SU-DHL-6 (cell line): Measurements from ENCODE around the gene NKTR.

Experiments
- EZH2phosphoT487 ChIP-seq: fragments of 200-600 bp; sonication (generic), shearing (Covaris generic); conservative IDR thresholded peaks from 2 replicates; pipeline ENCODE4 v1.6.1; 2018; ENCODE audit warnings: mild to moderate bottlenecking, antibody characterized with exemption, low read length, moderate library complexity, mixed read lengths
- TF ChIP-seq, protein P1 (sequence below): fragments of 200-600 bp; sonication (generic); IDR thresholded peaks from one replicate; pipeline ENCODE4 v1.5.1; 2017; ENCODE audit warnings: antibody characterized with exemption, mild to moderate bottlenecking, low read length, moderate library complexity; ENCODE audit not compliant: insufficient read depth, poor library complexity, severe bottlenecking

DNA sequence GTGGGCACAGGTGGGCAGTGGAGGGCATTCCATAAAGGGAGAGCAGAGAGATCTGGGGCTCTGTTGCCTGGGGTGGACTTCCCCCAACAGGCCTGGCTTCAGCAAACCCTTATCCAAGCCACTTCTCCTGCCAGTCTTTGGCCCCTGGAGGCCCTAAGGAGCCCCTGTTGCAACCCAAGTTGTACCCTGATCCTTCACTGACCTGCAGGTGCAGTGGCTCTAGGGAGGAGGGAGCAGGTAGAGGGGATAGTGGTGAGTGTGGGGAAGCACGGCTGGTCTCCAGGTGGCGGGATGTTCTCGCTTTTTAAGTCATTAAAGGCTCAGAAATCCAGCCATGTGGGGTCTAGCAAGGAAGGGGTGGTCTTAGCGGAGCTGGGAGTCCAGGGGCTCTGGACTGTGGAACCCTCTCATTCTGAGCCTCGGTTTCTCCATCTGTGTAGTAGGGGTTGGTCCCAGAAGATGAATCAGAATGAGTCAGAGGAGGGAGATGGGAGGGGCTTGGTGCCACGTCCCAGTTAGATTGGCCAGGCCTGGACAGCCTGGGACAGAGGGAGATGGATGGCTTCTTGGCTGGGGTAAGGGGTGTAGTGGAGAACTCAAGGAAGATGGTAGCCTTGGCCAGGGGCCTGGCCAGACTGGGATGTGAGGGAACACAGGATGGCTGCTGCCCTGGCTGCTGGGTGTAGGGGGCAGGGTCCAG lies 55.6 kb downstream of the NKTR start:
- TF ChIP-seq, protein P1, sequence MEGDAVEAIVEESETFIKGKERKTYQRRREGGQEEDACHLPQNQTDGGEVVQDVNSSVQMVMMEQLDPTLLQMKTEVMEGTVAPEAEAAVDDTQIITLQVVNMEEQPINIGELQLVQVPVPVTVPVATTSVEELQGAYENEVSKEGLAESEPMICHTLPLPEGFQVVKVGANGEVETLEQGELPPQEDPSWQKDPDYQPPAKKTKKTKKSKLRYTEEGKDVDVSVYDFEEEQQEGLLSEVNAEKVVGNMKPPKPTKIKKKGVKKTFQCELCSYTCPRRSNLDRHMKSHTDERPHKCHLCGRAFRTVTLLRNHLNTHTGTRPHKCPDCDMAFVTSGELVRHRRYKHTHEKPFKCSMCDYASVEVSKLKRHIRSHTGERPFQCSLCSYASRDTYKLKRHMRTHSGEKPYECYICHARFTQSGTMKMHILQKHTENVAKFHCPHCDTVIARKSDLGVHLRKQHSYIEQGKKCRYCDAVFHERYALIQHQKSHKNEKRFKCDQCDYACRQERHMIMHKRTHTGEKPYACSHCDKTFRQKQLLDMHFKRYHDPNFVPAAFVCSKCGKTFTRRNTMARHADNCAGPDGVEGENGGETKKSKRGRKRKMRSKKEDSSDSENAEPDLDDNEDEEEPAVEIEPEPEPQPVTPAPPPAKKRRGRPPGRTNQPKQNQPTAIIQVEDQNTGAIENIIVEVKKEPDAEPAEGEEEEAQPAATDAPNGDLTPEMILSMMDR = no peak
- no peak for TF ChIP-seq EZH2phosphoT487
